T47D (cell line): ENCODE measurements around the gene DHX38.

Source experiments
- DNase-seq, 2 experiments: peaks; one replicate each; pipeline versions ENCODE4 v3.0.0 to v3.0.0-alpha.2; 2011 to 2012; ENCODE audit warnings: low read depth in 1 of 2, low spot score in 1 of 2
- JUND ChIP-seq: IDR thresholded peaks from 2 replicates; pipeline ENCODE4 v1.6.1; 2012; ENCODE audit warnings: low read depth
- in situ Hi-C: cut with HindIII; loops from 2 replicates; pipeline ENCODE4 v1.10.0; 2016; ENCODE audit warnings: low sequenced_read_pairs, low pct_unique_long_range_greater_than_20kb

The DHX38 gene

DNA sequence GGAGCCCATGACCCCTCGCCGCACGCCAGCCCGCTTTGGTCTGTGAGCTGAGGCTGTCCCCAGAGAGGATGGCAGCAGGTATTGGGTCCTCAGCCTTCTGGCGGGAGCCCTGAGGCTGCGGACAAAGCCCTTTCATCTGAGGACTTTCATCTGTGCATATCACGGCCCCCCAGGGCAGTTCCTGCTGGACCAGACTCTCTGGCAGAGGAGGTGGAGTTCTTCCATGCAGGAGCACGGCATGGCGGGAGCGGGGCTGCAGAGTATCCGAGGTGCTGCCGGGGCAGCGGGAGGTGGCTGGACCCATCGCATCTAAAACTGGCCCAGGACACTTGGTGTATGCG, 18.8 kb downstream of the DHX38 start:
- no peak for TF ChIP-seq JUND
- no peak for DNase-seq
- in situ Hi-C loops: no loop called here

DNA sequence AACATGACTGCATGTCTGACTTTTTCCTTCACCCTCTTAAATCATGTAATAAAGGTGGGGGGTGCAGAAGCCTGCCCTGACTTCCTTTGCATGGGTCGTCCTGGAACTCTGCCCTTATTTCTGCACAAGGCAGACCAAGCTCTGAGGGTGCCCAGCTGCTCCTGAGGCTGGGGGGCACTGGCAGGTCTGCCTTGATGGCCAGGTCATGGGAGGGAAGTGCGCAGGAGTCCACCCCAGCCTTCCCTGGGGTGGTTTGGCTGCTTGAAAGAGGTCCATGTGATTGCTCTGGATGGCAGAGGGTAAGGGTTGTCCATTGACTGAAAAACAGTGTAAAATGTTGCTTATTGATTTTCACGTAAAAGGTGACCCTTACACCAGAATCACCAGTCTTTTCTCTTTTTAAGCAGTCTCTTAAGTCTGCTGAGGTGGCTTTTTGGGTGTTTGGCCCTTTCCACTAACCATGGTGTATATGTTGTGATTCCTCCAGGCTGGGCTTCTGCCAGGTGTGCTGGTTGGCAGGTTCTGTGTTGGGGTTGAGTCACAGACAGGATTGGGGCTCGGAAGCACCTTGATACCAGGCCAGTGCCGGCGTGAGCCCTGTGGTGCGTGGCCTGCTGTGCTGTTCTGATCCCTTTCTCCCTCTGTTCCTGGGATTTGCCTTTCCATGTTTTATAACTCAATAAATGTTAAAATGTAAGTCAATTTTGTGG, 19.4 kb downstream of the DHX38 start:
- no peak for TF ChIP-seq JUND
- in situ Hi-C loops: no loop called here
- no peak for DNase-seq

- in situ Hi-C loops: no loop called here
- DNase-seq: no peak
- no peak for TF ChIP-seq JUND
Measured at GRCh38 chr16:72113616-72113945, 19.9 kb downstream of the DHX38 start.

DNA sequence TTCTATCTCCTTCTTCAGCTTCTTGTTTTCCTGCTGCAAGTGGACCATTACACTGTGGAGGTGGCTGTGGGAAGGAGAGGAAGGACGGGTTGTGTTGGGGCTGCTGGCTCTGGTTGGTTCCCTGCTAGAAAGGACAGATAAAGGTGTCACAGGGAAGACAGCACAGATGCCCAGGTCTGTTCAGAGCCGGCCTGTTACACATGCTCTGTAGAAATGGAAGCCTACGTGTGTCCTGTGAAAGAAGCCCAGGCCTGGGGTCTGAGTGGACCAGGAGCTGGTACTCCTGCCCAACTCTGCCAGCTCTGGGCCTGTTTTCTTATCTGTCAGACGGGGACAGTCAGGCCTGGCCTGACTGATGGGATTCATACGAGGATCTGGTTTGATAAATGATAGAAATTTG, 26.4 kb downstream of the DHX38 start:
- in situ Hi-C loops: no loop called here
- DNase-seq: no peak
- TF ChIP-seq JUND: no peak

- in situ Hi-C loops: no loop called here
- no peak for DNase-seq
- TF ChIP-seq JUND: no peak
Measured at GRCh38 chr16:72122308-72122707, 28.7 kb downstream of the DHX38 start.

DNA sequence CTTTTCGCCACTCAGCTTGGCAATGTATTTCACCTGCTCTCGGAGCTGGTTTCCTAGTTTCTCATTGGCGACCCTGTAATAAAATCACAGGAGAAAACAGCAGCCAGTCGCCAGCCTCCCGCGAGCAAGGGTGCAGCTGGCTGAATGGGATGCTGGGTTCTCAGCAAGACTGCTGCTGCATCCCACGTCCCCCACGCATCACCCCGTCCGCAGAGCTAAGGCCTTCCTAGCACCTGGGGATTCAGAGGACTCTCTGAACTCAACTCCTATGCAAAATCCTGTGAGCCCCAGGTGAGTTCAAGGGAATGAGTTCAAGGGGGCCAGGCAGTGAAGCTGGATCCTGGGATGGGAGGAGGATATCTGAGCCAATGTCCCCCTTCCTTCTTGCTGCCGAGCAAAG, 29.3 kb downstream of the DHX38 start:
- in situ Hi-C loops: no loop called here
- TF ChIP-seq JUND: no peak

DNA sequence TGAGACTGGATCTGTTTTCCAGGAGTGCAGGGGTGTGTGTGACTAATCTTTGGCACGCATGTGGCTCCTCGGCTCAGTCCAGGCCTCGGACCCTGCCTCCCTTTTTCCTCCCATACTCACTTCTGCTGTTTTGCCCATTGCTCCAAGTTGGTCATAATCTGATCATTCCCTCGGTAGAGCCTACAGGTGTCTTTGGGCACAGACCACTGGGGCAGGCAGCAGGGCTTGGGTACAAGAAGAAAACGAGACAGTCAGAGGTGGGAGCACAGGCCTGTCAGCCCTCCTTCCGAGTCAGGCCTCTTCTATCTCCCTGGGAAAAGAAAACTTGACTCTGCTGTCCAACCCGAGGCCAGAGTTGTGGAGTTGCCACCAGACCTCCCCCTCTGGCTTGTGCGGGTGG, 29.8 kb downstream of the DHX38 start:
- in situ Hi-C loops: no loop called here
- no peak for TF ChIP-seq JUND
- no peak for DNase-seq

More for the DNA sequence above, 29.3 kb downstream of the DHX38 start:
- no peak for DNase-seq

DNA sequence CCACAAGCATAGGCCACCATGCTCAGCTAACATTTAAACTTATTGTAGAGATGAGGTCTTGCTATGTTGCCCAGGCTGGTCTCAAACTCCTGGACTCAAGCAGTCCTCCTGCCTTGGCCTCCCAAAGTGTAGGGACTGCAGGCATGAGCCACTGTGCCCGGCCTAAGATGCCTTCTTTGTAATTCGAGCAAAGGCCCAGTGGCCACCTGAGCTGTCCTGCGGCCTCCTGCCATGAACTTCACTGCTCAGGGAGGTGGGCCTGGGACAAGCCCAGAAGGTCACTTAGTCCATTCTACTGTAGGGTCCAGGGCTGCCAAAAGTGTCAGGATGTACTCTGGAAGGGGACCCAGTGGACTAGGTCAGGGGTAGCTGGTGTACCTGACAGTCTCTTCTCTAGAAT, 30.5 kb downstream of the DHX38 start:
- in situ Hi-C loops: no loop called here
- no peak for TF ChIP-seq JUND
- no peak for DNase-seq

DNA sequence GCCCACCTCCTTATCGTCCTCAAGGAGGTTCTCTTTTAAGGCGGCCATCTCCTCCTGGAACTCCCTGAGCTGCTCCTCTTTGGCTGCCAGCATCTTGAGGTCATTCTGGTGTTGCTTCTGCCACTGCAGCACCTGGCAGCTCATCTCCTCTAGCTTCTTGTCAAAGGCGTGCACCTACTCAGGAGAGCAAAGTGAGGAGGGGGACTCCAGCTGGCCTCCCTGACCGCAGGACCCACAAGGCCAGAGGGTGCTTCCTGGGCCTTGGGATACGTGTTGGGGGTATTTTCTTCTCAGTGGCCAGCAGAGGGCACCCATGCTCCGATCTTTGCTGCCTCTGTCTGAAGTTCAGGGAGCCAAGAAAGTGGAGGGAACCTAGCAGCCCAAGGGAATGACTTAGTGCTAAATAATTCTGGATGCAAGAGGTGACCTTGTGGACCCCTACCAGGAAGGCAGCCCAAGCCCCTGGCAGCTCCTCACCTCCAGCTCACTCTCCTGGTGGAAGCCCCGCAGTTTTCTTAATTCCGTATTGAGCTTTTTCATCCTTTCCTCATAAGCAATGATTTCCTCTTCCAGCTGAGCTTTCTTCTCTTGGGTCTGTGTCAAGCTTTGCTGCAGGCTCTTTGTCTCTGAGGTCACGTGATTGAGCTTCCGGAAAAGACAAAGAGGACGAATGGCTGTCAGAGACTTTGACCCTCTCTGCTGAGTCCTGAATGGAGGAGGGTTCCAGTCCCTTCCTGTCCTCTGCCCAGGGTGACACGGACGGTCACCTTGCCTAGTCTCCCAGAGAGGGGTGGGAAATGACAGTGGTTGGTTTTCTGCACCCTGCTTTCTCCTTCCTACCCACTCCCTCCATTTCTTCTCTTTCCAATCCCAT, 31.4 kb downstream of the DHX38 start:
- in situ Hi-C loops: no loop called here
- TF ChIP-seq JUND: no peak
- peak; percentile 68 to 77 for DNase-seq

GRCh38 chr16:72125635-72126428, 32.2 kb downstream of the DHX38 start:
- in situ Hi-C loops: no loop called here
- TF ChIP-seq JUND: no peak
- DNase-seq: no peak

GRCh38 chr16:72126429-72126765, 32.8 kb downstream of the DHX38 start:
- in situ Hi-C loops: no loop called here
- no peak for DNase-seq
- no peak for TF ChIP-seq JUND

DNA sequence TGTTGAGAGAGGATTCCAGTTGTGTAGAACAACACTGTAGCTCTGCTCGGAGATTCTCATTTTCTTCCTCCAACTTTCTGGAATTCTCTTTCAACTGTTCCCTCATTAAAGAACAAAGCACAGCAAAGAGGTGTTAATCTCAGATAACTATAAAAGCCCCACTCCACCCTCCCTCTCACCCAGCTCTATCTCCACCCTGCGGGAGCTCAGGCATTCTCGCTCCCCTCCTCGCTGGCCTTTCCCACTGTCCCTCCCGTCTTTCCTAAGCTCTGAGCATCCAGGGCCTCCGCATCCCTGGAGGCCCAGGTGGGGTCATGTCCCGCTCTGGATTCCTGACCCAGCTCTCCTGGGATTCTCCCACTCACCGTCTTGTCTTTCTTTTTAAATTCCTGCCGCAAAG, 35.1 kb downstream of the DHX38 start:
- TF ChIP-seq JUND: no peak
- in situ Hi-C loops: no loop called here
- no peak for DNase-seq
